NCI-H69 (cell line): ENCODE results near the gene ZKSCAN2.

Experiments used
- DNase-seq: peaks from one replicate; lab custom pipeline; 2025; lab: John Stamatoyannopoulos, UW

The ZKSCAN2 gene

GRCh38 chr16:25223964-25224363 is 33.7 kb downstream of the ZKSCAN2 start:
- DNase-seq = no peak

- DNase-seq = no peak
These were observed 34.7 kb downstream of the ZKSCAN2 start for GRCh38 chr16:25222959-25223358.

GRCh38 chr16:25219070-25219737 is 38.4 kb downstream of the ZKSCAN2 start:
- DNase-seq = no peak

GRCh38 chr16:25217921-25218320 is 39.7 kb downstream of the ZKSCAN2 start:
- no peak for DNase-seq

GRCh38 chr16:25217112-25217511 is 40.5 kb downstream of the ZKSCAN2 start:
- no peak for DNase-seq

DNA sequence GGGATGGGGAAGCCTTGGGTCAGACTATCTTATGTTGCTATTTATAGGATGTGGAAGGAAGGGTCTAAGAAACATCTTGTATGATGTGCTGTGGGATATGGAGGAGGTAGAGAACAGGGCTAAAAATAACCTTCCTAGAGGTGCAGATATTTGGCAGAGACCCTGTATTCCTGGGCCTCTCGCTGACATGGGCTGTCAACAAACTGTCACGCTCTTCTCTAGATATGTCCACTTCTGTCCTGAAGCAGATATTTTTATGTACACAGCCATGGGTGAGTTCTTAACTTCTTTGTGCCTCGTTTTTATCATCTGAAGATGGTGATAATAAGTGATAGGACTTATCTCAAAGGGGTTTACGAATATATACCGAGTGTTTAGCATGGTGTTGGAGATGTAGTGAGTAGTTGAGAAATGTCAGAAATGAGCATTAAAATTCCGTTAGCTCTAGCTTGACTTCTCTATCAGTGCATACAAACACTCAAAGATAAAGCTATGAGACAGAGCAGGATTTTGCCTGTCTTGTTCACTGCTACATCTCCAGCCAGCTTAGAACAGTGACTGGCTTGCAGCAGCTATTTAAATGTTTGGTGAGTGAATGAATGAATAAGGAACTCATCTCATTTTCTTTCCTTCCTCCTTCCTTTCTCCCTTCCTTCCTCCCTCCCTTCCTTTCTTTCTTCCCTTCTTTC is 43.8 kb downstream of the ZKSCAN2 start:
- no peak for DNase-seq

DNA sequence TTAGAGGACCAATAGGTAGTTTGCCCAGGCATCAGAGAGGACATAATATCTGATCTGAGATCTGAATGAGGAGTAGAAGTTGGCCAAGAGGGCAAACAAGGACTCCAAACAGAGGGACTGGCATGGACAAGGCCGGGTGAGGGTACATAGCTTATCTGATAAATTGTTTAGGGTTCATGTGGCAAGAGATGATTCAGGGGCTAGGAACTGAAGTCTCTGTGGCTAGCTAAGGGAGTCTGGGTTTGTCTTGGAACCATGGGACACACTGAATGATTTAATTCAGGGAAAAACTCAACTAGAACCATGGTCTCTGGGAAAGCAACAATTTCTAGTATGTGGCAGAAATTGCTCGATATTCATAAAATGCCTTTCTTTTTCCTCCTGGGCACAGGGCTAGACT is 45.0 kb downstream of the ZKSCAN2 start:
- DNase-seq = no peak

DNA sequence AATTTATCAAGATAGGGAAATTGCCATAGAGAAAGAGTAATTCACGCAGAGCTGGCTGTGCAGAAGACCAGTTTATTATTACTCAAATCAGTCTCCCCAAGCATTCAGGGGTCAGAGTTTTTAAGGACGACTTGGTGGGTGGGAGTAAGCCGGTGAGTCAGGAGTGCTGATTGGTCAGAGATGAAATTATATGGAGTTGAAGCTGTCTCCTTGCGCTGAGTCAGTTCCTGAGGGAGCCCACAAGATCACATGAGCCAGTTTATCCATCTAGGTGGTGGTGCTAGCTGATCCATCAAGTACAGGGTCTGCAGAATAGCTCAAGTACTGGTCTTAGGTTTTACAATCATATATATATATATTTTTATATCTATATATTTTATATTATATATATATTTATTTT is 46.9 kb downstream of the ZKSCAN2 start:
- no peak for DNase-seq

- no peak for DNase-seq
These were observed 58.2 kb downstream of the ZKSCAN2 start for GRCh38 chr16:25199457-25199856.

DNA sequence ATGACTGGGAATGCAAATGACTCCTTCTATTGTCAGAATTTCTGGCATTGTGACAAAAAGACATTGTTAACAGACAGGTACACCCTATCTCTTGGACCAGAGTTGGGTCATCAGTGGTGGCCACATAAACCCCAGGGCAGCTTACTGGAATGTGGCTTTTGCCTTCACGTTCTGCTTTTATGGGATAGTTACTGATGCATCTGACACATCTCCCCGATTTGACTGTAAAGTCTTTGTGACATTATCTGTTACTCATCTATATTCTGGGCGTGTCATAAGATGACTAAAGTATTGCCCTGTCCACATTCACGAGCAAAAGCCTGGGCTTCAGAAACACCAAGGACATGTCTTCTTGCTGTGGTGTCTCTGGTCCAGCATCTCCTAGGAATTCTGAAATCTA is 59.6 kb downstream of the ZKSCAN2 start:
- DNase-seq = no peak

DNA sequence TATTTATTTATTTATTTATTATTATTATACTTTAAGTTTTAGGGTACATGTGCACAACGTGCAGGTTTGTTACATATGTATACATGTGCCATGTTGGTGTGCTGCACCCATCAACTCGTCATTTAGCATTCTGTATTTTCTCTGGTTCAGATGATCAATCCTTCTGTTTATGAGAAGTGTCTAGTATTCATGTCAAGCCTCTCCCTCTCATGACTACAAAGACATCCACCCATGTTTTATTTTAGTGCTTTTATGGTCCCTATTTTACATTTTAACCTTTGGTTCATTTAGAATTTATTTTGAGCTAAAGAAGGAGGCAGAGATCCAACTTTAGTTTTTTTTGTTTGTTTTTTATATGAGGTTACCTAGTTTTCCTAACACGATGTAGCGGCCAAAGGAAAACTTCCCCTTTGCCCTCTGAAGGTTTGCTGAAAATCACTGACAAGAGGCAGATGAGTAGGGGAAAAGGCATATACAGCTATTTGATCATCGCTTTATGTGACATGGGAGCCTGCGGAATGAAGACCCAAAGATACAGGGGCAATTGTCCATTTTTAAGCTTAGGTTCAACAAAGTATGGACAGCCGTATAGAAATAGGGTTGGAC is 63.3 kb downstream of the ZKSCAN2 start:
- DNase-seq = no peak

DNA sequence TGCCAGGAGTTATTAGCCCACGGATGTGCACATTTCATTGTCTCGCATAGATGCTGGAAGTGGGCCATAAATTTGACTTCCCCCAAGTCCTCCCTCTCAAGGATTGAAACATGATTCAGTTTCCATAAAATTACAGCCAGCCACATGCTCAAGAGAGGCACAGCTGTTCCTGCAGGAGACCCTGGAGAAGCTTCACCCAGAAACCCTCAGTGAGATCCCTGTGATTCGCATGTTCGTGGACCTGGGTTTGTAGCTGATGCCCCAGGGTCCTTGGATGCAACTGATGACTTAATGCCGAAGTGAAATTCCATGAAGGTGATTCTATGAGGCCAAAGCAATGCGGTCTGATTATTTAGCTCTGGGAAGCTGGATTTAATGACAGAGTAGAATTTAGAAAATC is 65.5 kb downstream of the ZKSCAN2 start:
- no peak for DNase-seq

- DNase-seq = no peak
These were observed 68.3 kb downstream of the ZKSCAN2 start for GRCh38 chr16:25189305-25189704.

DNA sequence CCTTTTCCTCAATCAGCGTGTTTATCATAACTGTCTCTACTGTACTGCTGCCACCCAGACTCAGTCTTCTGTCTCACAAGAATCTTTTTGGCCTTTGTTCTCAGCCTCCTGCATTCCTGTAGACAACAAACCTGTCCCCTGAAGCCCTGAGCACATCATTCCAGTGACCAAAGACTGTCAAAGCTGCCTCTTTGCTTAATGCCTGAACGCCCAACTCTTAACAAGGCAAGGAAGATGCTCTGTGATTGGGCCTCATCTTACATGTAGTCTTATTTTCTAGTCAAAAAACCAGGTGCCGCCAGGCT is 70.2 kb downstream of the ZKSCAN2 start:
- no peak for DNase-seq
